HCT116 (cell line): Measurements from ENCODE around the gene PTPN4. TPM values are rescaled to one million over a fixed set of nuclear protein-coding genes. Genes with fewer than 3 reads are reported as not detected.
A peak's percentile ranks its signal among the peaks of the same experiment; 100 is the strongest.

ENCODE experiments used
- ATAC-seq: fragments of 200-7000 bp; cut with Tn5 transposase; 2 replicates; pipeline ENCODE4 v1.9.1; 2020; ENCODE audit warnings: mild to moderate bottlenecking, moderate library complexity
- Bru-seq: library from RNA; stranded (reverse); fragments of 400-500 nt; gene quantifications from one replicate; lab custom pipeline; 2021; lab: Mats Ljungman, UMichigan
- BruChase-seq, 2 experiments: library from RNA; stranded (reverse); fragments of 400-500 nt; gene quantifications; one replicate each; lab custom pipeline; 2021; lab: Mats Ljungman, UMichigan
- BruUV-seq: library from RNA; stranded (reverse); fragments of 400-500 nt; replicated peaks from 2 replicates; lab custom pipeline; 2021; lab: Mats Ljungman, UMichigan
- CTCF ChIA-PET: fragments of 300-600 bp; sonication (Branson Sonifier 250); formaldehyde crosslinking; loops from one replicate; lab custom pipeline; 2021; ENCODE audit warnings: antibody characterized with exemption; lab: Charles Lee
- POLR2A ChIA-PET: fragments of 300-600, 350-600 bp; sonication (Branson Sonifier 250); formaldehyde crosslinking; loops from one replicate; lab custom pipeline; 2021; ENCODE audit warnings: antibody characterized with exemption; lab: Charles Lee
- RAD21 ChIA-PET, 2 experiments: fragments of 300-600 bp; sonication (Branson Sonifier 250); formaldehyde crosslinking; loops; one replicate each; lab custom pipeline; 2023; ENCODE audit warnings: low total read pairs in 2 of 2; ENCODE audit not compliant: uncharacterized antibody in 2 of 2, unreplicated experiment in 2 of 2, low non-redundant PET in 1 of 2; lab: Charles Lee
- DNase-seq: peaks from one replicate; pipeline ENCODE4 v3.0.0-alpha.2; 2010; ENCODE audit warnings: low read depth, low spot score
- H2AFZ ChIP-seq: fragments of 200-600 bp; shearing (Covaris generic), sonication (generic); 2 replicates; pipeline ENCODE4 v1.6.1; 2017; ENCODE audit warnings: low read depth, mixed run types, mixed read lengths, antibody characterized with exemption, low read length; ENCODE audit not compliant: poor library complexity, severe bottlenecking
- H3K27ac ChIP-seq: 2 replicates; pipeline ENCODE4 v1.5.1; 2012; ENCODE audit warnings: low read depth, low read length
- H3K27me3 ChIP-seq: fragments of 200-600 bp; sonication (generic); 2 replicates; pipeline ENCODE4 v1.6.1; 2016; ENCODE audit warnings: mixed run types, low read length, mixed read lengths; ENCODE audit not compliant: insufficient read depth
- H3K36me3 ChIP-seq, 2 experiments: fragments of 200-500 bp in 1 of 2; fragments of 200-600 bp in 1 of 2; sonication (Bioruptor generic) in 1 of 2; sonication (generic) in 1 of 2; 2 replicates each; pipeline versions ENCODE4 v1.5.1 to v1.6.1; 2014 to 2016; ENCODE audit warnings: low read length in 2 of 2, inconsistent platforms in 1 of 2, mixed read lengths in 1 of 2, mixed run types in 1 of 2; ENCODE audit not compliant: insufficient read depth in 2 of 2, control insufficient read depth in 1 of 2
- H3K4me1 ChIP-seq, 2 experiments: fragments of 200-600 bp in 1 of 2; sonication (generic) in 1 of 2; 2 replicates each; pipeline versions ENCODE4 v1.5.1 to v1.6.1; 2012 to 2017; ENCODE audit warnings: low read length in 2 of 2, inconsistent platforms in 1 of 2, mild to moderate bottlenecking in 1 of 2, mixed read lengths in 1 of 2, mixed run types in 1 of 2, moderate library complexity in 1 of 2; ENCODE audit not compliant: insufficient read depth in 2 of 2, control insufficient read depth in 1 of 2
- H3K4me2 ChIP-seq: fragments of 200-600 bp; sonication (generic); 2 replicates; pipeline ENCODE4 v1.6.1; 2017; ENCODE audit warnings: mixed run types, low read length, mixed read lengths
- H3K4me3 ChIP-seq, 2 experiments: fragments of 200-600 bp in 1 of 2; sonication (generic) in 1 of 2; replicated peaks in 1 of 2; 2 replicates each; pipeline ENCODE4 v1.5.1; 2011 to 2016; ENCODE audit warnings: low read length in 2 of 2, control low read depth in 1 of 2, low read depth in 1 of 2, mild to moderate bottlenecking in 1 of 2, mixed read lengths in 1 of 2, mixed run types in 1 of 2
- H3K79me2 ChIP-seq: fragments of 200-600 bp; sonication (generic); 2 replicates; pipeline ENCODE4 v1.6.1; 2017; ENCODE audit warnings: mild to moderate bottlenecking, mixed run types, low read length, moderate library complexity, mixed read lengths; ENCODE audit not compliant: insufficient read depth
- H3K9ac ChIP-seq: fragments of 200-600 bp; sonication (generic); 2 replicates; pipeline ENCODE4 v1.6.1; 2016; ENCODE audit warnings: low read length, mixed read lengths
- H3K9me2 ChIP-seq: fragments of 200-600 bp; sonication (generic), shearing (Covaris generic); 2 replicates; pipeline ENCODE4 v1.6.1; 2017; ENCODE audit warnings: mixed run types, mild to moderate bottlenecking, moderate library complexity; ENCODE audit not compliant: insufficient read depth
- H3K9me3 ChIP-seq, 2 experiments: fragments of 200-500 bp in 1 of 2; fragments of 200-600 bp in 1 of 2; sonication (Bioruptor generic) in 1 of 2; sonication (generic) in 1 of 2; 2 replicates each; pipeline ENCODE4 v1.6.1; 2014 to 2017; ENCODE audit warnings: low read length in 2 of 2, mixed read lengths in 2 of 2, inconsistent platforms in 1 of 2, low read depth in 1 of 2, mild to moderate bottlenecking in 1 of 2, mixed run types in 1 of 2, moderate library complexity in 1 of 2; ENCODE audit not compliant: control insufficient read depth in 1 of 2, insufficient read depth in 1 of 2
- H4K20me1 ChIP-seq: fragments of 200-600 bp; sonication (generic), shearing (Covaris generic); 2 replicates; pipeline ENCODE4 v1.6.1; 2017; ENCODE audit warnings: mixed run types, mild to moderate bottlenecking, moderate library complexity; ENCODE audit not compliant: insufficient read depth
- CBX3 ChIP-seq: IDR thresholded peaks from 2 replicates; pipeline ENCODE4 v1.6.1; 2012; ENCODE audit warnings: low read depth
- EGR1 ChIP-seq: IDR thresholded peaks from 2 replicates; pipeline ENCODE4 v1.6.1; 2012; ENCODE audit warnings: low read depth
- ELF1 ChIP-seq: IDR thresholded peaks from 2 replicates; pipeline ENCODE4 v1.6.1; 2012; ENCODE audit warnings: low read depth, borderline replicate concordance
- EZH2 ChIP-seq: fragments of 200-600 bp; sonication (generic); IDR thresholded peaks from 2 replicates; pipeline ENCODE4 v1.6.1; 2017; ENCODE audit warnings: antibody characterized with exemption, mixed run types
- POLR2A ChIP-seq: IDR thresholded peaks from 2 replicates; pipeline ENCODE4 v1.7.0; 2011; ENCODE audit warnings: borderline replicate concordance; ENCODE audit not compliant: insufficient read depth, insufficient read length; ENCODE audit errors: extremely low read depth
- RAD21 ChIP-seq: IDR thresholded peaks from 2 replicates; pipeline ENCODE4 v1.6.1; 2012; ENCODE audit warnings: low read depth, mild to moderate bottlenecking
- SIN3A ChIP-seq: IDR thresholded peaks from 2 replicates; pipeline ENCODE4 v1.6.1; 2012; ENCODE audit warnings: low read depth
- SP1 ChIP-seq: IDR thresholded peaks from 2 replicates; pipeline ENCODE4 v1.6.1; 2012; ENCODE audit warnings: low read depth
- SRF ChIP-seq: IDR thresholded peaks from 2 replicates; pipeline ENCODE4 v1.6.1; 2012; ENCODE audit warnings: low read depth
- TCF7L2 ChIP-seq: IDR thresholded peaks from 2 replicates; pipeline ENCODE4 v1.7.0; 2011; ENCODE audit warnings: borderline replicate concordance, inconsistent platforms; ENCODE audit not compliant: insufficient read depth, insufficient read length; ENCODE audit errors: extremely low read depth
- ZFX ChIP-seq: fragments of 450-650 bp; IDR thresholded peaks from 2 replicates; pipeline ENCODE4 v1.6.1; 2017
- intact Hi-C: fragments of 100-400 bp; cut with micrococcal nuclease; formaldehyde crosslinking; loops from 2 replicates; pipeline ENCODE4 v1.10.0; 2022
- long read RNA-seq: library from polyadenylated mRNA; unstranded; transcript quantifications from one replicate; pipeline ENCODE4 v2.0.0, GENCODE V29; 2021; ENCODE audit not compliant: unreplicated experiment
- polyA plus RNA-seq: library from polyadenylated mRNA; unstranded; fragments of >200 nt; gene quantifications from 2 replicates; pipeline ENCODE4 v1.2.1, GENCODE V29; 2012; ENCODE audit warnings: missing spikeins
- total RNA-seq: library from RNA; stranded (reverse); gene quantifications from one replicate; pipeline ENCODE4 v1.2.1, GENCODE V29; 2021; ENCODE audit not compliant: unreplicated experiment
- TF ChIP-seq, protein P1 (sequence below): IDR thresholded peaks from 2 replicates; pipeline ENCODE4 v1.6.1; 2012; ENCODE audit warnings: low read depth
- TF ChIP-seq, protein P2 (sequence below): IDR thresholded peaks from 2 replicates; pipeline ENCODE4 v1.6.1; 2012
- TF ChIP-seq, protein P3 (sequence below): IDR thresholded peaks from 2 replicates; pipeline ENCODE4 v1.6.1; 2012
- TF ChIP-seq, protein P4 (sequence below): IDR thresholded peaks from 2 replicates; pipeline ENCODE4 v1.6.1; 2011; ENCODE audit warnings: mild to moderate bottlenecking, low read length, moderate library complexity; ENCODE audit not compliant: insufficient replicate concordance; ENCODE audit errors: extremely low read depth

The PTPN4 gene, protein sequence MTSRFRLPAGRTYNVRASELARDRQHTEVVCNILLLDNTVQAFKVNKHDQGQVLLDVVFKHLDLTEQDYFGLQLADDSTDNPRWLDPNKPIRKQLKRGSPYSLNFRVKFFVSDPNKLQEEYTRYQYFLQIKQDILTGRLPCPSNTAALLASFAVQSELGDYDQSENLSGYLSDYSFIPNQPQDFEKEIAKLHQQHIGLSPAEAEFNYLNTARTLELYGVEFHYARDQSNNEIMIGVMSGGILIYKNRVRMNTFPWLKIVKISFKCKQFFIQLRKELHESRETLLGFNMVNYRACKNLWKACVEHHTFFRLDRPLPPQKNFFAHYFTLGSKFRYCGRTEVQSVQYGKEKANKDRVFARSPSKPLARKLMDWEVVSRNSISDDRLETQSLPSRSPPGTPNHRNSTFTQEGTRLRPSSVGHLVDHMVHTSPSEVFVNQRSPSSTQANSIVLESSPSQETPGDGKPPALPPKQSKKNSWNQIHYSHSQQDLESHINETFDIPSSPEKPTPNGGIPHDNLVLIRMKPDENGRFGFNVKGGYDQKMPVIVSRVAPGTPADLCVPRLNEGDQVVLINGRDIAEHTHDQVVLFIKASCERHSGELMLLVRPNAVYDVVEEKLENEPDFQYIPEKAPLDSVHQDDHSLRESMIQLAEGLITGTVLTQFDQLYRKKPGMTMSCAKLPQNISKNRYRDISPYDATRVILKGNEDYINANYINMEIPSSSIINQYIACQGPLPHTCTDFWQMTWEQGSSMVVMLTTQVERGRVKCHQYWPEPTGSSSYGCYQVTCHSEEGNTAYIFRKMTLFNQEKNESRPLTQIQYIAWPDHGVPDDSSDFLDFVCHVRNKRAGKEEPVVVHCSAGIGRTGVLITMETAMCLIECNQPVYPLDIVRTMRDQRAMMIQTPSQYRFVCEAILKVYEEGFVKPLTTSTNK
- total RNA-seq (38.4 TPM), Bru-seq, nascent RNA (percentile 85 among the genes with signal in this experiment), BruChase-seq, experiment 1, labeled RNA remaining after a 6-hour chase (percentile 62 among the genes with signal in this experiment), BruChase-seq, experiment 2, labeled RNA remaining after a 2-hour chase (percentile 71 among the genes with signal in this experiment)
- 10.5 and 11.8 TPM in 2 replicates for polyA plus RNA-seq
- long read RNA-seq, full-length matches to known transcripts = 6 of 30 reads
- long read RNA-seq, partial matches to known transcripts = 3 of 30 reads
- long read RNA-seq, other reads (novel, unspliced or antisense) = 21 of 30 reads

DNA sequence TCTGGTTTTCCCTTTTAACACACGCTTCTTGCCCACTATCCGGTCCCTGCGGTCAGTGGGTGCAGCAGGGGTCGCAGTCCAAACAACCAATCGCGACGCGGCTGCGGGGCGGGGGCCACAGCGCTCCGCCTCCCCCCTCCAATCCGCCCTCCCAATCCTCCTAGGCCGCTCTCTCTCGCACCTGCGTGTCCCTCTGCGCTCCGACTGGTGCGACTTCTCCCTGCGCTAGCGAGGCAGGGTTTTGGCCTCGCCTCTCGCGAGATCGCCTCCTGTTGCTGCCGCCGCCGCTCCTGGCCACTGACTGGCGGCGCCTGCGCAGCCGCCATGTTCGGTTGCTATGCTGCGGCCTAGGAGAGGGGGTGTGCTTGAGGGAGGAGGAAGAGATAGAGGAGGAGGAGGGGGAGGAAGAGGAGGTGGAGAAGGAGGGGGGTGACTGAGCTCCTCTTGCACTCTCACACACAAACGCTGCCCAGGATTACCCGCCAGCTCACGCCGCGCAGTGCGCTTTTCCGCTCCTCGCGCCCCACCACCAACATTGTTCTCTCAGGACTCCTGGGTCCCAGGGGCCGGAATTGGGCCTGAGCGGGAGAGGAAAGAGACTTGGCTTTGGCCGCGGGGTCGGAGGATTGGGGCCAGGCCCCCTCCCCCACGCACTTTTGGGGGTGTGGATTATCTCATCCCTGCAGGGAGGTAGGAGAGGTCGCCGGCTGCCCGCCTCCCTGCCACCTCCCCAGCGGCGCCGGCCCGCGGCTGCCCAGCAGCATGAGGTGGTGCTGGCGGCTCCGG, at the start of gene PTPN4:
Gene PTPN4 (plus strand): TSS at position 472 of the 786 bp plus-strand sequence. CDS start 49,932 bp downstream, outside the sequence.
- ChIA-PET RAD21 (no interaction called here), CTCF (interaction anchor here (0.8 kb wide), 1 partner anchor 11 kb away, joined by 3 read pairs; no protein-coding TSS in a partner anchor), POLR2A (interaction anchor here (0.7 to 1.2 kb wide), 4 partner anchors 9 to 75 kb away, joined by 3 to 7 read pairs (median 4); no protein-coding TSS in a partner anchor)
- Histone ChIP-seq H3K27ac (peak within 1 kb of the TSS; percentile 97), H3K9me3 (no peaks in the 10 kb centered on the region), H3K9me2 (no peaks in the 10 kb centered on the region), H3K27me3 (no peaks in the 10 kb centered on the region), H3K4me1 (peaks cover 17 to 40% of the 10 kb centered on the region in 2 experiments; a peak in 3 of 4 replicates), H3K4me3 (peak within 1 kb of the TSS; percentile 63 to 81), H3K36me3 (no peaks in the 10 kb centered on the region), H3K9ac (peak within 1 kb of the TSS; percentile 84), H3K79me2 (peaks cover 45% of the 10 kb centered on the region), H4K20me1 (no peaks in the 10 kb centered on the region), H2AFZ (peak within 1 kb of the TSS; percentile 81), H3K4me2 (peak within 1 kb of the TSS; percentile 82)
- DNase-seq (peak; percentile 96), ATAC-seq (peak; percentile 95)
- intact Hi-C loops = loop anchor here (5.0 kb wide), 1 partner anchor 253 kb away; the partner anchor contains the start of gene EPB41L5
- BruUV-seq = no TSS peak
- TF ChIP-seq ZFX (peak; percentile 76), ELF1 (no peak), SIN3A (no peak; the same call in 1 of the 2 replicates), EZH2 (no peak), SP1 (peak; percentile 77), SRF (no peak), RAD21 (no peak), CBX3 (peak; percentile 97), EGR1 (peak; percentile 92), TCF7L2 (peak; percentile 60), POLR2A (peak; percentile 72)
- TF ChIP-seq, protein P1, sequence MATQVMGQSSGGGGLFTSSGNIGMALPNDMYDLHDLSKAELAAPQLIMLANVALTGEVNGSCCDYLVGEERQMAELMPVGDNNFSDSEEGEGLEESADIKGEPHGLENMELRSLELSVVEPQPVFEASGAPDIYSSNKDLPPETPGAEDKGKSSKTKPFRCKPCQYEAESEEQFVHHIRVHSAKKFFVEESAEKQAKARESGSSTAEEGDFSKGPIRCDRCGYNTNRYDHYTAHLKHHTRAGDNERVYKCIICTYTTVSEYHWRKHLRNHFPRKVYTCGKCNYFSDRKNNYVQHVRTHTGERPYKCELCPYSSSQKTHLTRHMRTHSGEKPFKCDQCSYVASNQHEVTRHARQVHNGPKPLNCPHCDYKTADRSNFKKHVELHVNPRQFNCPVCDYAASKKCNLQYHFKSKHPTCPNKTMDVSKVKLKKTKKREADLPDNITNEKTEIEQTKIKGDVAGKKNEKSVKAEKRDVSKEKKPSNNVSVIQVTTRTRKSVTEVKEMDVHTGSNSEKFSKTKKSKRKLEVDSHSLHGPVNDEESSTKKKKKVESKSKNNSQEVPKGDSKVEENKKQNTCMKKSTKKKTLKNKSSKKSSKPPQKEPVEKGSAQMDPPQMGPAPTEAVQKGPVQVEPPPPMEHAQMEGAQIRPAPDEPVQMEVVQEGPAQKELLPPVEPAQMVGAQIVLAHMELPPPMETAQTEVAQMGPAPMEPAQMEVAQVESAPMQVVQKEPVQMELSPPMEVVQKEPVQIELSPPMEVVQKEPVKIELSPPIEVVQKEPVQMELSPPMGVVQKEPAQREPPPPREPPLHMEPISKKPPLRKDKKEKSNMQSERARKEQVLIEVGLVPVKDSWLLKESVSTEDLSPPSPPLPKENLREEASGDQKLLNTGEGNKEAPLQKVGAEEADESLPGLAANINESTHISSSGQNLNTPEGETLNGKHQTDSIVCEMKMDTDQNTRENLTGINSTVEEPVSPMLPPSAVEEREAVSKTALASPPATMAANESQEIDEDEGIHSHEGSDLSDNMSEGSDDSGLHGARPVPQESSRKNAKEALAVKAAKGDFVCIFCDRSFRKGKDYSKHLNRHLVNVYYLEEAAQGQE = no peak
- TF ChIP-seq, protein P2, sequence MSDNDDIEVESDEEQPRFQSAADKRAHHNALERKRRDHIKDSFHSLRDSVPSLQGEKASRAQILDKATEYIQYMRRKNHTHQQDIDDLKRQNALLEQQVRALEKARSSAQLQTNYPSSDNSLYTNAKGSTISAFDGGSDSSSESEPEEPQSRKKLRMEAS = peak; percentile 95
- TF ChIP-seq, protein P3, sequence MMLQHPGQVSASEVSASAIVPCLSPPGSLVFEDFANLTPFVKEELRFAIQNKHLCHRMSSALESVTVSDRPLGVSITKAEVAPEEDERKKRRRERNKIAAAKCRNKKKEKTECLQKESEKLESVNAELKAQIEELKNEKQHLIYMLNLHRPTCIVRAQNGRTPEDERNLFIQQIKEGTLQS = no peak
- TF ChIP-seq, protein P4, sequence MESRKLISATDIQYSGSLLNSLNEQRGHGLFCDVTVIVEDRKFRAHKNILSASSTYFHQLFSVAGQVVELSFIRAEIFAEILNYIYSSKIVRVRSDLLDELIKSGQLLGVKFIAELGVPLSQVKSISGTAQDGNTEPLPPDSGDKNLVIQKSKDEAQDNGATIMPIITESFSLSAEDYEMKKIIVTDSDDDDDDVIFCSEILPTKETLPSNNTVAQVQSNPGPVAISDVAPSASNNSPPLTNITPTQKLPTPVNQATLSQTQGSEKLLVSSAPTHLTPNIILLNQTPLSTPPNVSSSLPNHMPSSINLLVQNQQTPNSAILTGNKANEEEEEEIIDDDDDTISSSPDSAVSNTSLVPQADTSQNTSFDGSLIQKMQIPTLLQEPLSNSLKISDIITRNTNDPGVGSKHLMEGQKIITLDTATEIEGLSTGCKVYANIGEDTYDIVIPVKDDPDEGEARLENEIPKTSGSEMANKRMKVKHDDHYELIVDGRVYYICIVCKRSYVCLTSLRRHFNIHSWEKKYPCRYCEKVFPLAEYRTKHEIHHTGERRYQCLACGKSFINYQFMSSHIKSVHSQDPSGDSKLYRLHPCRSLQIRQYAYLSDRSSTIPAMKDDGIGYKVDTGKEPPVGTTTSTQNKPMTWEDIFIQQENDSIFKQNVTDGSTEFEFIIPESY = peak; percentile 98
